Measurements from ENCODE around the gene FAH. TPM values are rescaled to one million over a fixed set of nuclear protein-coding genes. Genes with fewer than 3 reads are reported as not detected.

Gene FAH
- total RNA-seq, 1 experiment from 2014 or later: 21.5 TPM

DNA sequence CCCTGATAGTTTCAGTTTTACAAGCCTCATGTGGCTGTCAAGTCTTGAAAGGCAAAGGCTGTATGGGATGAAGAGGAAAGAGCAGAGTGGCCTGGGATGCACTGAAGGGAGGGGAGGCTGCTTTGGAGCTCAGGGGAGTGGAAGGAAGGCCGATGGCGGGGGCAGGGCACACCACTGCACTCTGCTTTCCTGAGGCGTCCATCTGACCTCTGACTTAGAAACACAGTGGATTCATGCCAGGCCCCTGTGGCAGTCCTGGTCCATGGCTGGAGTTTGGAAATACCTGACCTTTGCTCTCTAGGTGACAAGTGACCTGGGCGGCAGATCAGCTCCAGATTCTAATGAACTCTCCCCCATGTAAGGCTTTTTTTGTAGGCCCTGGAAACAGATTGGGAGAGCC is 19.0 kb downstream of the FAH start:
- no peaks in the 10 kb centered on the region for H3K4me1 ChIP-seq (ENCODE audit: insufficient read depth, low read length)
- H3K36me3 Mint-ChIP-seq (ENCODE audit: insufficient read depth in 1 of 3, low read depth in 3 of 3): peaks cover 10 to 30% (median 17%) of the 10 kb centered on the region in 3 experiments; a peak in 6 of 7 replicates
- whole genome bisulfite sequencing (ENCODE audit: extremely low coverage, insufficient read length, low lambda C conversion rate): no CpG with 5 or more reads among the region's 4 CpGs
- H2BK20ac ChIP-seq (ENCODE audit: low read depth, low read length, poor library complexity, severe bottlenecking): no peak overlapping the region
- H3K9me3 Mint-ChIP-seq: no peaks in the 10 kb centered on the region
- H2AFZ ChIP-seq (ENCODE audit: low read length): no peak overlapping the region
- peak overlapping the region in 2 of 3 experiments; percentile 69 to 73; a peak in 2 of 7 replicates for H3K27ac Mint-ChIP-seq
- H3K9me3 ChIP-seq (ENCODE audit: control insufficient read depth, low read depth, low read length): no peaks in the 10 kb centered on the region
- H3K27ac ChIP-seq (ENCODE audit: insufficient read length, low read depth, low read length): no peak overlapping the region
- no peaks in the 10 kb centered on the region for H3K79me1 ChIP-seq (ENCODE audit: insufficient read depth, low read depth, low read length, poor library complexity, severe bottlenecking)
- H3K9ac ChIP-seq (ENCODE audit: extremely low read depth, insufficient read length, low read length): no peak overlapping the region
- peaks cover 4% of the 10 kb centered on the region for H4K20me1 ChIP-seq (ENCODE audit: control insufficient read depth, insufficient read depth, insufficient read length)
- no peak overlapping the region for H3K14ac ChIP-seq (ENCODE audit: insufficient read depth, low read length)
- no peak overlapping the region for H4K8ac ChIP-seq (replicated peaks; ENCODE audit: insufficient read length, low read depth, low read length)
- H3T11ph ChIP-seq (ENCODE audit: low read length): no peak overlapping the region
- H3K4ac ChIP-seq (ENCODE audit: low read depth, low read length): no peak overlapping the region
- H3K4me1 Mint-ChIP-seq: no peaks in the 10 kb centered on the region
- no peaks in the 10 kb centered on the region for H3K79me2 ChIP-seq (ENCODE audit: insufficient read depth, low read length)
- H3K23ac ChIP-seq (ENCODE audit: insufficient read length, low read depth, low read length): no peak overlapping the region
- H4K91ac ChIP-seq (ENCODE audit: insufficient read length, low read depth, low read length): no peak overlapping the region
- H2BK5ac ChIP-seq (ENCODE audit: insufficient read length, low read length): no peak overlapping the region
- no peak overlapping the region for H3K18ac ChIP-seq (ENCODE audit: insufficient read length, low read depth, low read length)
- no peaks in the 10 kb centered on the region for H3K23me2 ChIP-seq (ENCODE audit: insufficient read length, low read depth, low read length, poor library complexity, severe bottlenecking)
- no peaks in the 10 kb centered on the region for H3K27me3 ChIP-seq (ENCODE audit: insufficient read depth, low read length)
- no peak overlapping the region for H2BK15ac ChIP-seq (ENCODE audit: low read depth, low read length)
- H4K5ac ChIP-seq (ENCODE audit: insufficient read length, low read depth, low read length): no peak overlapping the region
- TF ChIP-seq, protein P1, sequence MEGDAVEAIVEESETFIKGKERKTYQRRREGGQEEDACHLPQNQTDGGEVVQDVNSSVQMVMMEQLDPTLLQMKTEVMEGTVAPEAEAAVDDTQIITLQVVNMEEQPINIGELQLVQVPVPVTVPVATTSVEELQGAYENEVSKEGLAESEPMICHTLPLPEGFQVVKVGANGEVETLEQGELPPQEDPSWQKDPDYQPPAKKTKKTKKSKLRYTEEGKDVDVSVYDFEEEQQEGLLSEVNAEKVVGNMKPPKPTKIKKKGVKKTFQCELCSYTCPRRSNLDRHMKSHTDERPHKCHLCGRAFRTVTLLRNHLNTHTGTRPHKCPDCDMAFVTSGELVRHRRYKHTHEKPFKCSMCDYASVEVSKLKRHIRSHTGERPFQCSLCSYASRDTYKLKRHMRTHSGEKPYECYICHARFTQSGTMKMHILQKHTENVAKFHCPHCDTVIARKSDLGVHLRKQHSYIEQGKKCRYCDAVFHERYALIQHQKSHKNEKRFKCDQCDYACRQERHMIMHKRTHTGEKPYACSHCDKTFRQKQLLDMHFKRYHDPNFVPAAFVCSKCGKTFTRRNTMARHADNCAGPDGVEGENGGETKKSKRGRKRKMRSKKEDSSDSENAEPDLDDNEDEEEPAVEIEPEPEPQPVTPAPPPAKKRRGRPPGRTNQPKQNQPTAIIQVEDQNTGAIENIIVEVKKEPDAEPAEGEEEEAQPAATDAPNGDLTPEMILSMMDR (conservative IDR thresholded peaks at IDR 0.05): no peak
- H2BK12ac ChIP-seq (ENCODE audit: insufficient read length, low read depth, low read length): no peak overlapping the region
- no peak overlapping the region for H3K56ac ChIP-seq (ENCODE audit: insufficient read length, low read depth, low read length)
- no peak overlapping the region for H3K4me3 Mint-ChIP-seq
- no peak overlapping the region for H2AK5ac ChIP-seq (ENCODE audit: insufficient read length, low read length)
- DNase-seq: no peak
- H2BK120ac ChIP-seq (ENCODE audit: low read depth, low read length, poor library complexity, severe bottlenecking): no peak overlapping the region
- no peak overlapping the region for H3K4me2 ChIP-seq (ENCODE audit: insufficient read depth, insufficient read length, low read length)
- no peaks in the 10 kb centered on the region for H3K27me3 Mint-ChIP-seq (ENCODE audit: low read depth)

All from H9 (cell line).